Upper lobe of right lung (tissue), 1 donor: Measurements from ENCODE around the gene SLFN14. TPM values are rescaled to one million over a fixed set of nuclear protein-coding genes. Genes with fewer than 3 reads are reported as not detected.

Source experiments
- ATAC-seq: fragments of 200-7000 bp; cut with Tn5 transposase; one replicate; pipeline ENCODE4 v1.9.1; 2020; ENCODE audit warnings: mild to moderate bottlenecking, moderate library complexity
- DNase-seq: peaks from one replicate; pipeline ENCODE4 v3.0.0-alpha.2; 2020
- H3K27ac ChIP-seq: fragments of 200-600 bp; one replicate; pipeline ENCODE4 v1.8.0; 2022
- H3K27me3 ChIP-seq: fragments of 200-600 bp; one replicate; pipeline ENCODE4 v1.8.0; 2022; ENCODE audit warnings: mild to moderate bottlenecking
- H3K36me3 ChIP-seq: fragments of 200-600 bp; one replicate; pipeline ENCODE4 v1.8.0; 2022
- H3K4me1 ChIP-seq: fragments of 200-600 bp; one replicate; pipeline ENCODE4 v1.8.0; 2022
- H3K4me3 ChIP-seq: fragments of 200-600 bp; one replicate; pipeline ENCODE4 v1.8.0; 2022; ENCODE audit warnings: mild to moderate bottlenecking
- H3K9me3 ChIP-seq: fragments of 200-600 bp; one replicate; pipeline ENCODE4 v1.8.0; 2022
- CTCF ChIP-seq: fragments of 200-600 bp; IDR thresholded peaks from one replicate; pipeline ENCODE4 v1.8.0; 2022; ENCODE audit warnings: antibody characterized with exemption
- intact Hi-C: fragments of 100-400 bp; cut with DNase I; formaldehyde crosslinking; loops from one replicate; pipeline ENCODE4 v1.11.0; 2022
- total RNA-seq: library from RNA; stranded (reverse); fragmentation: NEBNext Ultra II Directional; extraction: Animal tissue kit (Norgen Biotek cat#: 25700); gene quantifications from one replicate; pipeline ENCODE4 v1.2.1, GENCODE V29; 2021
- donor health status: DM: no; HTN: yes; CAD: no; lungs with severe emphysema.

SLFN14 gene
- total RNA-seq, 1 donor from 2014 or later, result not detected

GRCh38 chr17:35584061-35584460 is 23.4 kb upstream of the SLFN14 start:
- no peaks in the 10 kb centered on the region for H3K9me3 ChIP-seq
- no peaks in the 10 kb centered on the region for H3K36me3 ChIP-seq
- H3K4me3 ChIP-seq, result no peak overlapping the region
- intact Hi-C loops, result no loop called here
- H3K27ac ChIP-seq, result no peak overlapping the region
- ATAC-seq, result no peak
- no peak for TF ChIP-seq CTCF
- peaks cover 17% of the 10 kb centered on the region for H3K4me1 ChIP-seq
- H3K27me3 ChIP-seq, result no peaks in the 10 kb centered on the region
- DNase-seq, result no peak

- H3K27me3 ChIP-seq, result no peaks in the 10 kb centered on the region
- H3K36me3 ChIP-seq, result peaks cover 19% of the 10 kb centered on the region
- H3K27ac ChIP-seq, result peak overlapping the region; percentile 92
- no peak for TF ChIP-seq CTCF
- peak overlapping the region; percentile 69 for H3K4me3 ChIP-seq
- no peaks in the 10 kb centered on the region for H3K9me3 ChIP-seq
- H3K4me1 ChIP-seq, result peaks cover 15% of the 10 kb centered on the region
- intact Hi-C loops, result no loop called here
- ATAC-seq (no peak), DNase-seq (no peak)
Measured at GRCh38 chr17:35578929-35579432, 18.4 kb upstream of the SLFN14 start.

GRCh38 chr17:35578197-35578928 is 17.7 kb upstream of the SLFN14 start, which contains the start of gene PEX12:
PEX12 (minus strand) TSS chr17:35578571; CDS start chr17:35578021, 550 bp downstream.
- no peaks in the 10 kb centered on the region for H3K27me3 ChIP-seq
- peak within 1 kb of the TSS; percentile 92 for H3K27ac ChIP-seq
- no peaks in the 10 kb centered on the region for H3K9me3 ChIP-seq
- TF ChIP-seq CTCF, result no peak
- peaks cover 23% of the 10 kb centered on the region for H3K36me3 ChIP-seq
- peak; percentile 99 for ATAC-seq
- peaks cover 15% of the 10 kb centered on the region for H3K4me1 ChIP-seq
- intact Hi-C loops, result no loop called here
- DNase-seq, result peak; percentile 92
- H3K4me3 ChIP-seq, result peak within 1 kb of the TSS; percentile 69

- TF ChIP-seq CTCF, result no peak
- intact Hi-C loops, result no loop called here
- H3K27me3 ChIP-seq, result no peaks in the 10 kb centered on the region
- DNase-seq, result no peak
- peak; percentile 32 for ATAC-seq
- H3K27ac ChIP-seq, result peak overlapping the region; percentile 92
- H3K9me3 ChIP-seq, result no peaks in the 10 kb centered on the region
- peak overlapping the region; percentile 69 for H3K4me3 ChIP-seq
- peaks cover 23% of the 10 kb centered on the region for H3K36me3 ChIP-seq
- peaks cover 15% of the 10 kb centered on the region for H3K4me1 ChIP-seq
Measured at GRCh38 chr17:35577830-35578196, 17.2 kb upstream of the SLFN14 start.

- Histone ChIP-seq H3K27me3 (no peaks in the 10 kb centered on the region), H3K36me3 (peaks cover 23% of the 10 kb centered on the region), H3K4me3 (no peak overlapping the region), H3K4me1 (peaks cover 23% of the 10 kb centered on the region), H3K9me3 (no peaks in the 10 kb centered on the region), H3K27ac (no peak overlapping the region)
- TF ChIP-seq CTCF, result no peak
- intact Hi-C loops, result no loop called here
- no peak for DNase-seq
- ATAC-seq, result no peak
Measured at GRCh38 chr17:35575759-35576158, 15.1 kb upstream of the SLFN14 start.
